ENCODE measurements around the gene DNAJB13.

GRCh38 chr11:74018331-74019005 lies 67.6 kb downstream of the DNAJB13 start:
- TF ChIP-seq CTCF (IDR thresholded peaks at IDR 0.05) (no peak), EP300 (IDR thresholded peaks at IDR 0.05) (no peak)
